GM10266 (cell line): ENCODE data around the gene AUH.

ENCODE experiments used
- DNase-seq: peaks from one replicate; pipeline ENCODE4 v3.0.0; 2012; ENCODE audit errors: extremely low spot score
- CTCF ChIP-seq: IDR thresholded peaks from 2 replicates; pipeline ENCODE4 v1.5.1; 2012; ENCODE audit warnings: mild to moderate bottlenecking, low read depth; ENCODE audit not compliant: control insufficient read depth, insufficient read depth; ENCODE audit errors: missing control alignments

Gene AUH

GRCh38 chr9:91361291-91362050 is at the start of gene AUH:
Gene AUH, minus strand, starts transcription at chr9:91361918. Its CDS starts 29 bp downstream, at chr9:91361889.
- peak; percentile 94 for DNase-seq
- peak; percentile 2 for TF ChIP-seq CTCF

DNA sequence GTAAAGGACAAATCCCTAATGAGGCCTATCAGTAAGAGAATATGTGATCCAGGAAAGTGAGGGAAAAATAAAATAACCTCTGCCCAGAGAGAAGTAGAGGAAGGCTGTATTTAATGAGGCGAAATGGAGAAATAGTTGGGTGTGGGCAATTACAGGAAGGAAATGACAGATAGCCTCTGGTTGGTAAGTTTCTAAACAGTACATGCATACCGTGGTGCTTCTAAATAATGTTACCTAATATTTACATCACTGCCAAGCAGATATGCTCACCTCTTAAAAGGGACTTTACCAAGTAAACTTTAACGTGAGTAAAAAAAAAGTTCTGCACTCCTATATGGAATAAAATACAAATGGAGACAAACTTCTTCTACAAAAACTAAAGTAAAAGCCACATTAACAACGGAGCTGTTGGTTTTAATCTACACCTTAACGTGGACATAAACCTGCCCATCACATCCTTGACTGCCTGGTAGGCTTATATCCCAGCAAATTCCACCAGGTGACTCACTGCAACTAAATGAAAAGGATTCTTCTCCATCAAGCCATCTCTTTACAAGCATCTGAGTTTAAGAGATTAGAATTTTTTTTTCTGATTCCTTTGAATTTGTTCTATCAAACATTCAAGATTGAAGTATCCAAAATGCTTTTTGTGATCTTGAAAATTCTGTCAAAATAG is 49.5 kb upstream of the AUH start:
- no peak for DNase-seq
- TF ChIP-seq CTCF, result no peak

- no peak for TF ChIP-seq CTCF
- no peak for DNase-seq
These were observed 48.4 kb upstream of the AUH start for GRCh38 chr9:91410161-91410560.

DNA sequence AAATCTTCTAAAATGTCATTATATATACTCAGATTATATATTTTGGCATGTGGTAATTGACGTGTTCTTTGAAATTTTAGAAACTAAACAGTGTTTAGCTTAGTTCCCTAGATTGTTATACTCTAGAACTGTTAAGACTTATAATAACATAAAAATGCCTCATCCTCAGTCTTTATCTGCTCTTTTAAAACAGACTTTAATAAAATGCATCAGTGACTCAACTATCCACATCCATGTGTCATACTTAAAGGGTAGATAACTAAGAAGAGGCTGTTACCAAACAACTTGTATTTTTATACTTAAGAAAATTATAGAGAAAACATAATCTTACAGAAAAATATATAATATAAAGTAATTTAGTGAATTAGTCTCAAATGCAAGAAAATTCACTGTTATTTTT is 46.8 kb upstream of the AUH start:
- no peak for TF ChIP-seq CTCF
- DNase-seq, result no peak

GRCh38 chr9:91407580-91408318 is 46.0 kb upstream of the AUH start:
- DNase-seq, result no peak
- no peak for TF ChIP-seq CTCF

GRCh38 chr9:91405343-91406077 is 43.8 kb upstream of the AUH start:
- no peak for DNase-seq
- no peak for TF ChIP-seq CTCF
